GM18909 (cell line): ENCODE measurements around the gene CRCP.
"Not testable (repeated sequence)": the region's sequence is repeated elsewhere in the genome, so short reads cannot be mapped to it uniquely, and the experiment has no call there.

Source experiments
- ATAC-seq: cut with Tn5 transposase; IDR thresholded peaks from one replicate; pipeline ENCODE4 v1.9.1; 2021; ENCODE audit warnings: mild to moderate bottlenecking; ENCODE audit not compliant: unreplicated experiment, poor library complexity

CRCP gene

GRCh38 chr7:66150471-66150870, 35.8 kb downstream of the CRCP start:
- ATAC-seq = no peak

GRCh38 chr7:66152371-66153191, 37.9 kb downstream of the CRCP start:
- no peak for ATAC-seq

- no peak for ATAC-seq
These were observed 39.0 kb downstream of the CRCP start for GRCh38 chr7:66153691-66154090.

DNA sequence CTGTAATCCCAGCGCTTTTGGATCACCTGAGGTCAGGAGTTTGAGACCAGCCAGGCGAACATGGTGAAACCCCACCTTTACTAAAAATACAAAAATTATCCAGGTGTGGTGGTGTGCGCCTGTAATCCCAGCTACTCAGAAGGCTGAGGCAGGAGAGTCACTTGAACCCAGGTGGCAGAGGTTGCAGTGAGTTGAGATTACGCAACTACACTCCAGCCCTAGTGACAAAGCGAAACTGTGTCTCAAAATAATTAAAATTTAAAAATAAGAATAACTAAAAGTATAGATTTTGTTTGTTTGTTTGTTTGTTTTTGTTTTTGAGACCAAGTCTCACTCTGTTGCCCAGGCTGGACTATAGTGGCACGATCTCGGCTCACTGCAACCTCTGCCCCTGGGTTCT, 41.4 kb downstream of the CRCP start:
- not testable (repeated sequence) for ATAC-seq

DNA sequence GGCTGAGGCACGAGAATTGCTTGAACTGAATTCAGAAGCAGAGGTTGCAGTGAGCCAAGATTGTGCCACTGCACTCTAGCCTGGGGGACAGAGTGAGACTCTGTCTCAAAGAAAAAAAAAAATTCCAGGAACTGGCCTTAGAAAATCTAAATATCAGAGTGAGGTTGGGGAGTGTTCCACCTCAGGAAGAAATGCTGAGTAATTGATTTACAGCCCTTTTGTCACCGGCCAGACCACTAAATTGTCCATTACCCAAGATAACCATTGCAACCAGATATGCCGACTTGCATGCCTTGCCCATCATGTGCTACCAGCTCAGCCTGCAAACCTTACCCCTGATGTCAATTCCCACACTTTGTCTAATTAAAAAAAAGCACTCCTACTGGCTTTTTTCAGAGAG, 42.4 kb downstream of the CRCP start:
- no peak for ATAC-seq

DNA sequence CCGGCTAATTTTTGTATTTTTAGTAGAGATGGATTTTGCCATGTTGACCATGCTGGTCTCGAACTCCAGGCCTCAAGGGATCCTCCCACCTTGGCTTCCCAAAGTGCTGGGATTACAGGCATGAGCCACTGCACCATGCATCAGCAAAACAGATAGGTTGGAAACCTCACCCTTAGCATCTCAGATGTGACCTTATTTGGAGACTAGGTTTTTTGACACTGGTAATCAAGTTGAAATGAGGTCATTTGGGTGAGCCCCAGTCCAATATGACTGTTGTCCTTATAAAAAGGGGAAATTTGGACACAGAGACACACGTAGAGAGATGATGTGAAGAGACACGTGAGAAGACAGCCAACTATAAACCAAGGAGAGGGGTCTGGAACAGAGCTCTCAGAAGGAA, 48.0 kb downstream of the CRCP start:
- no peak for ATAC-seq

DNA sequence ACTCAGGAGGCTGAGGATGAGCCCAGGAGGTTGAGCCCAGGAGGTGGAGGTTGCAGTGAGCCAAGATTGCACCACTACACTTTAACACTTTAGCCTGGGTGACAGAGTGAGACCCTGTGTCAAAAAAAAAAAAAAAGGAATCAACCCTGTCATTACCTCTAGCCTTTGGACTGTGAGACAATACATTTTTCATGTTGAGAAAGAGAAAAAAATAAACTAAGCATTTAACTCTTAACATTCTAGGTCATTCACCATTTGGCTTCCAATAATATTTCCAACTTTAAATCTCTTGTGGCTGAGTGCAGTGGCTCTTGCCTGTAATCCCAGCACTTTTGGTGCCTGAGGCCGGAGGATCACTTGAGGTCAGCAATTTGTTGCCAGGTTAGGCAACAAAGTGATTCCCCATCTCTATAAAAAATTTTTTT, 48.6 kb downstream of the CRCP start:
- ATAC-seq = no peak

- ATAC-seq = no peak
These were observed 49.7 kb downstream of the CRCP start for GRCh38 chr7:66164356-66164755.

DNA sequence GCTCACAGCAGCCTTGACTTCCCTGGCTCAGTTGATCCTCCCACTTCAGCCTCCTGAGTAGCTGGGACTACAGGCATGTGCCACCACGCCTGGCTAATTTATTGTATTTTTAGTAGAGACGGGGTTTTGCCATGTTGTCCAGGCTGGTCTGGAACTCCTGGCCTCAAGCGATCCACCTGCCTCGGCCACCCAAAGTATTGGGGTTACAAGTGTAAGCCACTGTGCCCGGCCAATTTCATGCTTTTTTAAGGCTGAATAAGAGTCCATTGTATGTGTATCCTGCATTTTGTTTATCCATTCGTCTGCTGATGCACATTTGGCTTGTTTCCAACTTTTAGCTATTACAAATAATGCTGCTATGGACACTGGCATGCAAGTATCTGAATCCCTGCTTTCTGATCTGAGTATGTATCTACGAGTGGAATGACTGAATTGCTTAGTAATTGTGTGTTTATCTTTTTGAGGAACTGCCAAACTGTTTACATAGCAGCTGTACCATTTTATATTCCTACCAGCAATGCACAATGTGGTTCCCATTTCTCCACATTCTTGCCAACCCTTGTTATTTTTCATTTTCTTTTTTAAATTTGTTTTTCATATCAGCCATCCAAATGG, 53.2 kb downstream of the CRCP start:
- no peak for ATAC-seq

DNA sequence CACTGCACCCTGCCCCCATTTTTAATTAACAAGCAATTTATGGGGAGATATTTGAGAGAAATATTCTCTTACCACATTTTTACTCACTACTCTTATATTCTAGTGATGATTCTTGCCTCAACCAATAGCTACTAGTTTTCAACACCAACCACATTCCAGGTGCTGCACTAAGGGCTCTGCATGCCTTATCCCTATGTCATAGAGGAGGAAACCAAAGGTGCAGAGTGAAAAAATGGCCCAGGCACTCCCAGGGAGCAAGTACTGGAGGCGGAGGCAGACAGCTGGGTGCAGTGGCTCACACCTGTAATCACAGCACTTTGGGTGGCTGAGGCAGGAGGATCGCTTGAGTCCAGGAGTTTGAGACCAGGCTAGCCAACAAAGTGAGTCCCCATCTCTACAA, 55.0 kb downstream of the CRCP start:
- ATAC-seq = no peak

DNA sequence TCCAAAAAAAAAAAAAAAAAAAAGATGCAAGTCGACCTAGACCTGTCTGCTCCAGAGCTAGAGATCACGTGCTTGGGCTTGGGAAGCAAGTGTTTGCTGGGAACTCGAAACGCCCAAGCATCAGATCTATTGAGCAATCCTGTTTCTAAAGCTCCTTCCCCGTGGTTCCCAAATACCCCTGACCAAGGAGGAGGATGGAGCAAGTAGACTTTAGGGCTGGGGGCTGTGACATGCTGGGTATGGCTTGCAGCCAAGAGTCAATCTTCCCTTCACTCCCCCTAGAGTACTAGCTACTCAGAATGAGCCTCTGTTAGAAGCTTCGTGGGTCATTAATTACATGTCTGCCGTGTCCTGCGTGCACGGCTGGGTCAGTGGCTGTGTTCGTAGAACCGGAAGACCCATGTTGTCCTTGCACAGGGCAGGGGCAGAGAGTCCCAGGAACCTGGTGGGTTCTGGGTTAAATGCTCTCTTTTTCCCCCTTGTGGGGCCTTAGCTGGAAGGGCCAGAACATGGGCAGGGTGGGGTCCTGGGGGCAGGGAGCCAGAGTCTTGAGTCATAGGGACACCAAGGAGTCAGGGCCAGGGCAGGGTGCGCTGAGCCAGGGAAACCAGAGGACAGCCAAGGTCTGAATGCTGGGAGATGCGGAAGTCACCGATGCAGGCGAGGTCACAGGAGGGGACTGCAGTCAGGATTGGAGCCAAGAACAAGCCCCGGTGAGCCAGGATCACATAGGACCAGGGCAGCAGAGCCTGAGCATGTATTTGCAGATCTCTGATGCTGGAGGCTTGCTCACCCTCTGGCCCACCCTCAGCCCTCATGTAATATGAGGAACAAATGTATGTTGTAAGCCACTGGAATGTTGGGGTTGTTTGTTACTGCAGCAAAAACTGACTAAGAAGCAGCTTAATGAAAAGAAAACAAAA, 55.9 kb downstream of the CRCP start:
- ATAC-seq = no peak

- not testable (repeated sequence) for ATAC-seq
These were observed 58.1 kb downstream of the CRCP start for GRCh38 chr7:66172536-66173401.

DNA sequence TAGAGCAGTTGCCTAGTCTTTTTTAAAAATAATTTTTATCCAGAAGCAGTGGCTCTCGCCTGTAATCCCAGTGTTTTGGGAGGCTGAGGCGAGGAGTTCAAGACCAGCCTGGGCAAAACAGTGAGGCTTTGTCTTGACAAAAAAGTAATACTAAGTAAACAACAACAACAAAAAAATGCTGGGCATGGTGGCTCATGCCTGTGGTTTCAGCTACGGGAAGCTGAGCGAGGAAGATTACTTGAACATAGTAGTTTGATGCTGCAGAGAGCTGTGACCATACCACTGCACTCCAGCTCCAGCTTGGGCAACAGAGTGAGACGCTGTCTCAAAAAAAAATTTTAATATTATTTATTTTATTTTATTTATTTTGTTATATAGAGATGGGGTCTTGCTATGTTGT, 59.2 kb downstream of the CRCP start:
- no peak for ATAC-seq

GRCh38 chr7:66175006-66175405, 60.4 kb downstream of the CRCP start:
- ATAC-seq = not testable (repeated sequence)

DNA sequence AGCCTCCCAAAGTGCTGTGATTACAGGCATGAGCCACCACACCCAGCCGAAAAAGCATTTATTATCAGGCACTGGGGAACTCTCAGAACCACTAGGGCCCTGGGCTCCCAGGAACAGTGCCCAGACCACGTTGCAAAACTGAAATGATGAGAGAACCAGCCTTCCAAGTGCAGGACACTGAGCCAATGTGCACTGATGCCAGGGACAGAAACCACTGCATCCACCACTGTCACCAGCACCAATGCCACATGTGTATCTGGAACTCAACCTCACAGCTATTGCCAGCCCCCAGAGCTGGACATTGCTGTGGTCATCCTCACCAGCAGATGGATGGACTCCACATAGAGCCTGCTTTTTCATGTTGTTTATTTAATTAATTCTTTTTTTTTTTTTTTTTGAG, 62.3 kb downstream of the CRCP start:
- ATAC-seq = no peak

DNA sequence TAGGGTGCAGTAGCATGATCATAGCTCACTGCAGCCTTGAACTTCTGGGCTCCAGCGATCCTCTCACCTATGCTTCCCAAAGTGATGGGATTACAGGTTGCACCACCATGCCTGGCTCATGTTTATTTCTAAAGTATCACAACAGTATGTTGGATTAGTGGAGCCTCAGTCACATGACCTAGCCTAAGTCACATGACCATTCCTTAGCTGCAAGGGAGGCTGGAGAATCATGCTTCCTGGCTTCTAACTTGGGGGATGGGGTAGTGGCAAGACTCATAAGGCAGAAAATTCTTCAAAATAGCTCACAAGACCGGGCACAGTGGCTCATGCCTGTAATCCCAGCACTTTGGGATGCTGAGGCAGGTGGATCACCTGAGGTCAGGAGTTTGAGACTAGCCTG, 63.6 kb downstream of the CRCP start:
- ATAC-seq = no peak

DNA sequence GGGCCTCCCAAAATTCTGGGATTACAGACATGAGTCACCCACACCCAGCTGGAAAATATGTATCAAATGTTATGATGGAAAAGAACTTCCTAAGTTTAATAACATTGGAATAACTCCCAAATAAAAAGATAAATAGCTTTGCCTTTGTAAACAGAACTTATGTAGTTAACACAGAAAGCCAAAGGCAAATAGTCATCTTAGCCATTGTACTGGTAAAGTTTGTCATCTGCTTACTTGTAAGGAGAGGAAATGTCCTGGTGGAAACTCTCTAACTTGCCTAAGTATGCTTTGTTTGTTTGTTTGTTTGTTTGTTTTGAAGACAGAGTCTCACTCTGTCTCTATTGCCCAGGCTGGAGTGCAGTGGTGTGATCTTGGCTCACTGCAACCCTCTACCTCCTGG, 66.7 kb downstream of the CRCP start:
- no peak for ATAC-seq

DNA sequence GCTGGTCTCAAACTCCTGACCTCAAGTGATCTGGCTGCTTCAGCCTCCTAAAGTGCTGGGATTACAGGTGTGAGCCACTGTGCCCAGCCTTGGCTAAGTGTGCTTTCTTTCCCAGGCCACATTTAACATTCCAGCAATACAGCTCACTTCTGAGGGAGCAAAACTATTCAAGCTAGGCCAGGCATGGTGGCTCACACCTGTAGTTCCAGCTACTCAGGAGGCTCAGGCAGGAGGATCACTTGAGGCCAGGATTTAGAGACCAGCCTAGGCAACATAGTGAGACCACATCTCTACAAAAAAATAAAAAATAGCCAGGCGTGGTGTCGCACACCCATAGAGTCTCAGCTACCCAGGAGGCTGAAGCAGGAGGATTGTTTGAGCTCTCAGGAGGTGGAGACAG, 67.2 kb downstream of the CRCP start:
- no peak for ATAC-seq

- no peak for ATAC-seq
These were observed 68.3 kb downstream of the CRCP start for GRCh38 chr7:66182920-66183319.

DNA sequence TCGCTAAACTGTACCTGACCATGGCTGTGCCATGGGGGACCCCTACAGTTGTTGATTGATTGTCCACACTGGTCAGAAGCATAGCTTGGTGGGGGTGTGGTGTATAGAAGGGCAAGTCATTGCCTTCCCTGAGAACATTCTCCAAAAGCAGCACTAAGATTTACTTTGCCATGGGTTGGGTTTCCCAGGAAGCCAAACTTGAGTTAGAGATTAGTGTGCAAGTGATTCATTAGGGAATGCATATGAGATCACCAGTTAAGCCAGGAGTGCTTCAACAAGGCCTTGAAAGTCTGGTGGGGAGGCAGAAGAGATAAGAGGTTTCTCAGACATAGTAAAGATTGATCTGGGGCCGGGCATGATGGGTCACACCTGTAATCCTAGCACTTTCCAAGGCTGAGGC, 69.1 kb downstream of the CRCP start:
- ATAC-seq = no peak
